ENCODE results near the gene MAP3K4. TPM values are rescaled to one million over a fixed set of nuclear protein-coding genes. Genes with fewer than 3 reads are reported as not detected.

MAP3K4 gene
- total and polyA plus RNA-seq, 2 of the 8 experiments (the other 6 are each of a cell fraction or from before 2014, with no cell fraction given) = 16.6 to 51.6 TPM

- H3K27me3 ChIP-seq (replicated peaks in 1 of 4; ENCODE audit: control insufficient read depth in 3 of 4, extremely low read depth in 1 of 4, insufficient read depth in 3 of 4, low read length in 3 of 4) = no peaks in the 10 kb centered on the region
- no peak overlapping the region for H4K5ac ChIP-seq (ENCODE audit: insufficient read length, low read depth, low read length)
- H3K27ac ChIP-seq (ENCODE audit: low read depth, low read length) = no peak overlapping the region
- TF ChIP-seq POU5F1 (IDR thresholded peaks at IDR 0.05; ENCODE audit: low read depth, low read length) (no peak), FOSL1 (IDR thresholded peaks at IDR 0.05; ENCODE audit: insufficient read depth, low read depth, low read length) (no peak), RAD21 (IDR thresholded peaks at IDR 0.05 in 1 of 2, conservative IDR thresholded peaks at IDR 0.05 in 1 of 2; ENCODE audit: low read depth in 2 of 2, low read length in 2 of 2) (no peak), EP300 (IDR thresholded peaks at IDR 0.05; ENCODE audit: borderline replicate concordance in 1 of 2, low read depth in 2 of 2, low read length in 2 of 2) (no peak), PHF8 (conservative IDR thresholded peaks at IDR 0.05; ENCODE audit: low read depth, low read length) (no peak), BRCA1 (IDR thresholded peaks at IDR 0.05; ENCODE audit: low read depth, low read length) (no peak), POLR2A (IDR thresholded peaks at IDR 0.05; ENCODE audit: control extremely low read depth in 1 of 2, low read depth in 2 of 2, low read length in 2 of 2) (no peak), RBBP5 (IDR thresholded peaks at IDR 0.05; ENCODE audit: borderline replicate concordance, low read depth, low read length) (no peak), SIX5 (IDR thresholded peaks at IDR 0.05; ENCODE audit: low read depth, low read length) (no peak), CBX8 (IDR thresholded peaks at IDR 0.05; ENCODE audit: borderline replicate concordance, low read depth, low read length) (no peak), BCL11A (IDR thresholded peaks at IDR 0.05; ENCODE audit: low read depth in 2 of 2, low read length in 2 of 2) (no peak)
- H3K14ac ChIP-seq (ENCODE audit: insufficient read length) = no peak overlapping the region
- no peak overlapping the region for H3K9ac ChIP-seq (replicated peaks in 1 of 4; ENCODE audit: extremely low read depth in 1 of 4, low read depth in 3 of 4, low read length in 3 of 4)
- H3K9me3 ChIP-seq (ENCODE audit: insufficient read depth in 2 of 2, low read depth in 1 of 2, low read length in 1 of 2) = no peaks in the 10 kb centered on the region
- no peak overlapping the region for H2BK20ac ChIP-seq (ENCODE audit: low read length)
- no peak overlapping the region for H2BK5ac ChIP-seq (ENCODE audit: low read depth, low read length)
- DNase-seq (ENCODE audit: low read depth in 1 of 2, low spot score in 2 of 2) (no peak), FAIRE-seq (no peak)
- no peak overlapping the region for H3K23ac ChIP-seq (ENCODE audit: insufficient read length)
- peaks cover 0 to 56% of the 10 kb centered on the region in 2 experiments; a peak in 3 of 4 replicates for H3K79me2 ChIP-seq (ENCODE audit: control insufficient read depth in 1 of 2, insufficient read depth in 2 of 2, low read length in 2 of 2)
- WGBS, 2 experiments (ENCODE audit: extremely low coverage in 1 of 2, insufficient coverage in 1 of 2, insufficient read length in 1 of 2, insufficient replicate concordance in 2 of 2, low coverage in 1 of 2, low lambda C conversion rate in 2 of 2, missing lambda C conversion rate in 1 of 2) = 84% methylated on average over 3 of the region's 3 CpGs; no CpG with 5 or more reads in 1 of the 2 experiments
- H2BK12ac ChIP-seq (ENCODE audit: low read depth, low read length) = no peak overlapping the region
- no peak overlapping the region for H3K4me2 ChIP-seq (ENCODE audit: insufficient read depth in 1 of 2, low read depth in 2 of 2, low read length in 2 of 2)
- no peak overlapping the region for H2AFZ ChIP-seq (ENCODE audit: low read length)
- no peak overlapping the region for H3K18ac ChIP-seq (ENCODE audit: extremely low read depth, low read length)
- no peak overlapping the region for H4K8ac ChIP-seq (ENCODE audit: extremely low read depth, insufficient read depth, low read length)
- no peak overlapping the region for H2AK5ac ChIP-seq (ENCODE audit: low read depth, low read length)
- no peaks in the 10 kb centered on the region for H3K23me2 ChIP-seq (ENCODE audit: low read depth, low read length)
- peaks cover 0 to 9% (median 5%) of the 10 kb centered on the region in 4 experiments; a peak in 6 of 7 replicates for H3K4me1 ChIP-seq (replicated peaks in 1 of 4; ENCODE audit: control insufficient read depth in 3 of 4, insufficient read depth in 4 of 4, low read length in 3 of 4)
- no peak overlapping the region for H2BK120ac ChIP-seq (replicated peaks; ENCODE audit: low read depth, low read length)
- no peak overlapping the region for H3K4me3 ChIP-seq (ENCODE audit: extremely low read depth in 1 of 4, insufficient read depth in 2 of 4, low read depth in 3 of 4, low read length in 4 of 4)
- ChIA-PET POLR2A (ENCODE audit: partially characterized antibody) (interaction anchor here (1.1 kb wide), 1 partner anchor 17 kb away, joined by 4 read pairs; no protein-coding TSS in a partner anchor), CTCF (ENCODE audit: partially characterized antibody) (interaction anchor here (0.8 to 1.1 kb wide), 3 partner anchors 10 to 40 kb away, joined by 3 to 5 read pairs (median 3); no protein-coding TSS in a partner anchor)
- no peak overlapping the region for H4K91ac ChIP-seq (replicated peaks; ENCODE audit: insufficient read length, low read length)
- no peaks in the 10 kb centered on the region for H4K20me1 ChIP-seq (replicated peaks in 1 of 2; ENCODE audit: control insufficient read depth in 1 of 2, insufficient read depth in 2 of 2, low read length in 2 of 2)
- no peaks in the 10 kb centered on the region for H3K79me1 ChIP-seq (ENCODE audit: low read depth, low read length)
- H3K4ac ChIP-seq (replicated peaks; ENCODE audit: insufficient read length, low read depth, low read length) = no peak overlapping the region
- no peak overlapping the region for H2BK15ac ChIP-seq (ENCODE audit: low read length)
- no peak overlapping the region for H3K56ac ChIP-seq (replicated peaks; ENCODE audit: insufficient read length, low read depth, low read length)
- peaks cover 0 to 4% (median 0%) of the 10 kb centered on the region in 4 experiments; a peak in 1 of 8 replicates for H3K36me3 ChIP-seq (ENCODE audit: control insufficient read depth in 2 of 4, insufficient read depth in 4 of 4, low read length in 3 of 4)
Measured at GRCh38 chr6:161031721-161032495, 40.3 kb downstream of the MAP3K4 start.
